B cell (primary cell): ENCODE data around the gene TET2. TPM values are rescaled to one million over a fixed set of nuclear protein-coding genes. Genes with fewer than 3 reads are reported as not detected.

Source experiments
- ATAC-seq: fragments of 200-7000 bp; cut with Tn5 transposase; one replicate; pipeline ENCODE4 v1.10.0; 2021; ENCODE audit warnings: low read depth, mild to moderate bottlenecking, moderate number of reproducible peaks, moderate library complexity
- CTCF ChIA-PET: fragments of 350-600 bp; sonication (Branson Sonifier 250); formaldehyde crosslinking; loops from one replicate; lab custom pipeline; 2021; ENCODE audit warnings: antibody characterized with exemption, inconsistent platforms; lab: Charles Lee
- POLR2A ChIA-PET: fragments of 350-600 bp; sonication (Branson Sonifier 250); formaldehyde crosslinking; loops from one replicate; lab custom pipeline; 2021; ENCODE audit warnings: antibody characterized with exemption; lab: Charles Lee
- DNase-seq: peaks from one replicate; pipeline ENCODE4 v3.0.0; 2013
- H2AFZ ChIP-seq: 2 replicates; pipeline ENCODE4 v1.6.1; 2012; ENCODE audit warnings: mild to moderate bottlenecking, low read depth, low read length; ENCODE audit not compliant: insufficient read depth, poor library complexity, severe bottlenecking
- H3K27ac ChIP-seq, 2 donors: 1 replicate in 1 of 2; 2 replicates in 1 of 2; pipeline ENCODE4 v1.5.1; 2012 to 2013; ENCODE audit warnings: low read length in 2 of 2, mild to moderate bottlenecking in 2 of 2, moderate library complexity in 1 of 2
- H3K27me3 ChIP-seq, 4 experiments: fragments of 200-600 bp in 1 of 4; sonication (generic) in 1 of 4; replicated peaks in 1 of 4; 1 replicate in 2 of 4; 2 replicates in 2 of 4; pipeline versions ENCODE4 v1.6.1 to v1.7.0; 2013 to 2016; ENCODE audit warnings: low read length in 3 of 4, mild to moderate bottlenecking in 2 of 4, mixed read lengths in 1 of 4, moderate library complexity in 1 of 4; ENCODE audit not compliant: insufficient read depth in 4 of 4, control insufficient read depth in 3 of 4; ENCODE audit errors: control extremely low read depth in 1 of 4
- H3K36me3 ChIP-seq, 2 experiments: replicated peaks in 1 of 2; 1 replicate in 1 of 2; 2 replicates in 1 of 2; pipeline versions ENCODE4 v1.6.1 to v1.7.1; 2013; ENCODE audit warnings: low read length in 1 of 2; ENCODE audit not compliant: insufficient read depth in 2 of 2, control insufficient read depth in 1 of 2; ENCODE audit errors: control extremely low read depth in 1 of 2, extremely low read depth in 1 of 2
- H3K4me1 ChIP-seq, 2 donors: fragments of 200-600 bp in 1 of 2; sonication (generic) in 1 of 2; 1 replicate in 1 of 2; 2 replicates in 1 of 2; pipeline versions ENCODE4 v1.5.1 to v1.6.1; 2013 to 2017; ENCODE audit warnings: low read length in 2 of 2; ENCODE audit not compliant: control insufficient read depth in 2 of 2, insufficient read depth in 2 of 2
- H3K4me2 ChIP-seq: replicated peaks from 2 replicates; pipeline ENCODE3; 2012; ENCODE audit warnings: mild to moderate bottlenecking, low read depth, low read length; ENCODE audit not compliant: poor library complexity, severe bottlenecking
- H3K4me3 ChIP-seq, 5 experiments: fragments of 200-600 bp in 1 of 5; sonication (generic) in 1 of 5; 1 replicate in 3 of 5; 2 replicates in 2 of 5; pipeline versions ENCODE4 v1.5.1 to v1.7.0; 2011 to 2016; ENCODE audit warnings: low read length in 4 of 5, mild to moderate bottlenecking in 4 of 5, low read depth in 2 of 5, control low read depth in 1 of 5, moderate library complexity in 1 of 5; ENCODE audit not compliant: insufficient read depth in 1 of 5; ENCODE audit errors: control extremely low read depth in 1 of 5, extremely low read depth in 1 of 5
- H3K79me2 ChIP-seq: fragments of 200-600 bp; sonication (generic); one replicate; pipeline ENCODE4 v1.6.0; 2016; ENCODE audit warnings: low read length; ENCODE audit not compliant: control insufficient read depth, insufficient read depth
- H3K9ac ChIP-seq: fragments of 200-600 bp; sonication (generic); 2 replicates; pipeline ENCODE4 v1.6.1; 2017; ENCODE audit warnings: mild to moderate bottlenecking, low read length, moderate library complexity
- H3K9me3 ChIP-seq, 3 donors: one replicate each; pipeline versions ENCODE4 v1.6.1 to v1.7.1; 2013; ENCODE audit warnings: low read length in 2 of 3; ENCODE audit not compliant: control insufficient read depth in 2 of 3, insufficient read depth in 1 of 3; ENCODE audit errors: control extremely low read depth in 1 of 3
- H4K20me1 ChIP-seq: 2 replicates; pipeline ENCODE4 v1.6.0; 2012; ENCODE audit warnings: mild to moderate bottlenecking, low read length; ENCODE audit not compliant: insufficient read depth, control insufficient read depth, poor library complexity, severe bottlenecking
- H3K27ac Mint-ChIP-seq: one replicate; pipeline ENCODE4 v1.8.0; 2021; ENCODE audit warnings: mixed read lengths
- H3K27me3 Mint-ChIP-seq: one replicate; pipeline ENCODE4 v1.8.0; 2021; ENCODE audit warnings: mixed read lengths
- H3K4me1 Mint-ChIP-seq: one replicate; pipeline ENCODE4 v1.8.0; 2021; ENCODE audit warnings: mixed read lengths
- H3K4me3 Mint-ChIP-seq: one replicate; pipeline ENCODE4 v1.8.0; 2021; ENCODE audit warnings: mixed read lengths
- H3K9me3 Mint-ChIP-seq: one replicate; pipeline ENCODE4 v1.8.0; 2022; ENCODE audit warnings: mixed read lengths; ENCODE audit not compliant: insufficient read depth
- CTCF ChIP-seq: fragments of 200-600 bp; IDR thresholded peaks from one replicate; pipeline ENCODE4 v1.8.0; 2022; ENCODE audit warnings: antibody characterized with exemption, mild to moderate bottlenecking
- EZH2 ChIP-seq: IDR thresholded peaks from 2 replicates; pipeline ENCODE4 v1.6.1; 2012; ENCODE audit warnings: borderline replicate concordance, low read depth, mild to moderate bottlenecking, moderate library complexity, low read length; ENCODE audit not compliant: insufficient read depth, poor library complexity, severe bottlenecking
- WGBS: methylation state at CpG from one replicate; pipeline ENCODE4 v1.1.5; 2013; ENCODE audit warnings: missing lambda C conversion rate; ENCODE audit not compliant: insufficient coverage; 5-methylcytosine and 5-hydroxymethylcytosine counted together
- intact Hi-C: fragments of 100-400 bp; cut with micrococcal nuclease; formaldehyde crosslinking; loops from one replicate; pipeline ENCODE4 v1.10.0; 2022
- polyA plus RNA-seq: library from polyadenylated mRNA; depleted of rRNA; stranded (reverse); fragments of >200 nt; gene quantifications from 2 replicates; pipeline ENCODE4 v1.2.3, GENCODE V29; 2012
- total RNA-seq, 2 donors: library from RNA; stranded (reverse); fragments of 120-200 nt in 1 of 2; gene quantifications; 1 replicate in 1 of 2; 2 replicates in 1 of 2; pipeline versions ENCODE4 v1.2.3 to v1.2.4, GENCODE V29; 2013 to 2022

TET2 gene
- total and polyA plus RNA-seq, 2 donors (not counting 1 experiment from before 2014, with no cell fraction given), result 7.1 to 56.8 TPM

DNA sequence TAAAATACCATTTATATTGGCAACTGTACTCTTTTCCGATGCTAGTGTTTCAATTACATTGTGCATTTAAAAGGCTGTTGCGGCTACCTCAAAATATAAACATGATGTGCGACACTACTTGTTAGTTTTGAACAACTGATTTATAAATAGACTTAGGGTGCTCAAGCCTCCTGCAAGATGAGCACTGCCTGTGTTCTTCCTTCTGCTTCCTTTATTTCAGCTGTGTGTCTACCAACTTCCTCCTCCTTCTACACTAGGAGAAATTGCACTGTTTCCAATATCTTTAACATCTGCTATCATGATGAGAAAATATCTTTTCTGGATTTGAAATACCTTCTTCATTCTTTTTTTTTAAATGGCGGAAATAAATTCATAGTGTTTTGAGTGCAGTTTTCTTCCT, 24.0 kb downstream of the TET2 start:
- H4K20me1 ChIP-seq, result peaks cover 13% of the 10 kb centered on the region
- no peaks in the 10 kb centered on the region for H3K27me3 Mint-ChIP-seq
- TF ChIP-seq CTCF (no peak), EZH2 (no peak)
- no peak overlapping the region for H2AFZ ChIP-seq
- ChIA-PET POLR2A (no interaction called here), CTCF (no interaction called here)
- H3K4me1 ChIP-seq, result peaks cover 3 to 4% of the 10 kb centered on the region in 2 donors
- no peak overlapping the region for H3K27ac ChIP-seq
- H3K79me2 ChIP-seq, result peaks cover 34% of the 10 kb centered on the region
- 100% methylated on average over 1 of the region's 4 CpGs for WGBS
- intact Hi-C loops, result no loop called here
- no peak for DNase-seq
- H3K9ac ChIP-seq, result no peak overlapping the region
- peaks cover 0 to 1% of the 10 kb centered on the region in 2 experiments for H3K36me3 ChIP-seq
- no peak overlapping the region for H3K27ac Mint-ChIP-seq
- peaks cover 0 to 1% (median 0%) of the 10 kb centered on the region in 3 donors for H3K9me3 ChIP-seq
- H3K27me3 ChIP-seq, result no peaks in the 10 kb centered on the region
- H3K4me2 ChIP-seq, result no peak overlapping the region
- no peak for ATAC-seq
- H3K9me3 Mint-ChIP-seq, result peaks cover 7% of the 10 kb centered on the region
- H3K4me1 Mint-ChIP-seq, result peaks cover 27% of the 10 kb centered on the region
- H3K4me3 Mint-ChIP-seq, result no peak overlapping the region
- H3K4me3 ChIP-seq, result no peak overlapping the region

DNA sequence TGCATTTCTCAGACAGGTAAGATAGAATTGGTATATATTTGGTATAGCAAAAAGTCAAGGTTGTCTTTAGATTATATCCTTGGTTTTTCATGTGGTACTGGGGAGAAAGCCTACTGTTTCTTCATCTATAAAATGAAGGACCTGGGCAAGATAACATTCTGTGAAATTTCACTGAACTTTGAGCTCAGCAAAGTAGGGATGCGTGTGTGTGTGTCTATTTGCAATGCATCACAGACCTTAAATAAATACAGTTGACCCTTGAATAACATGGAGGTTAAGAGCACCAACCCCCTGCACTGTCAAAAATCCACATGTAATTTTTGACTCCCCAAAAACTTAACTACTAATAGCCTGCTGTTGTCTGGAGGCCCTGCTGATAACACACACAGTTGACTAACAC, 25.2 kb downstream of the TET2 start:
- intact Hi-C loops, result no loop called here
- H3K4me3 Mint-ChIP-seq, result no peak overlapping the region
- Histone ChIP-seq H3K79me2 (peaks cover 37% of the 10 kb centered on the region), H3K4me1 (peaks cover 0 to 3% of the 10 kb centered on the region in 2 donors), H3K27ac (no peak overlapping the region), H3K36me3 (peaks cover 0 to 1% of the 10 kb centered on the region in 2 experiments), H4K20me1 (peaks cover 13% of the 10 kb centered on the region), H3K27me3 (no peaks in the 10 kb centered on the region), H3K4me3 (no peak overlapping the region), H3K4me2 (no peak overlapping the region), H3K9me3 (peaks cover 0 to 1% (median 0%) of the 10 kb centered on the region in 3 donors), H2AFZ (no peak overlapping the region), H3K9ac (no peak overlapping the region)
- TF ChIP-seq CTCF, result no peak
- no peak for TF ChIP-seq EZH2
- no CpG with 5 or more reads among the region's 1 CpG for WGBS
- ChIA-PET CTCF (no interaction called here), POLR2A (no interaction called here)
- ATAC-seq, result no peak
- H3K27me3 Mint-ChIP-seq, result no peaks in the 10 kb centered on the region
- H3K4me1 Mint-ChIP-seq, result peaks cover 23% of the 10 kb centered on the region
- peaks cover 7% of the 10 kb centered on the region for H3K9me3 Mint-ChIP-seq
- H3K27ac Mint-ChIP-seq, result no peak overlapping the region
- no peak for DNase-seq
